Effector CD8-positive, alpha-beta T cell (primary cell): ENCODE results near the gene PHTF1.

Experiments used
- DNase-seq: peaks from one replicate; lab custom pipeline; 2025; lab: John Stamatoyannopoulos, UW

PHTF1 gene

GRCh38 chr1:113665071-113665470 is 94.2 kb downstream of the PHTF1 start:
- DNase-seq, result no peak

GRCh38 chr1:113663165-113663951 is 95.9 kb downstream of the PHTF1 start:
- no peak for DNase-seq

- no peak for DNase-seq
These were observed 97.2 kb downstream of the PHTF1 start for GRCh38 chr1:113662101-113662500.

GRCh38 chr1:113660088-113660487 is 99.2 kb downstream of the PHTF1 start:
- no peak for DNase-seq

GRCh38 chr1:113659556-113659955 is 99.7 kb downstream of the PHTF1 start:
- no peak for DNase-seq

- no peak for DNase-seq
These were observed 100.3 kb downstream of the PHTF1 start for GRCh38 chr1:113659035-113659434.

- no peak for DNase-seq
These were observed 101.7 kb downstream of the PHTF1 start for GRCh38 chr1:113657556-113658063.

GRCh38 chr1:113657126-113657525 is 102.2 kb downstream of the PHTF1 start:
- DNase-seq, result no peak

GRCh38 chr1:113654883-113655282 is 104.4 kb downstream of the PHTF1 start:
- DNase-seq, result no peak

- DNase-seq, result no peak
These were observed 105.5 kb downstream of the PHTF1 start for GRCh38 chr1:113653741-113654140.

- DNase-seq, result no peak
These were observed 106.5 kb downstream of the PHTF1 start for GRCh38 chr1:113652771-113653170.

GRCh38 chr1:113648478-113648877 is 110.8 kb downstream of the PHTF1 start:
- no peak for DNase-seq

GRCh38 chr1:113647164-113647563 is 112.1 kb downstream of the PHTF1 start:
- DNase-seq, result no peak
